Lower leg skin (tissue), 4 donors: ENCODE measurements around the gene DMAC2L. TPM values are rescaled to one million over a fixed set of nuclear protein-coding genes. Genes with fewer than 3 reads are reported as not detected.

Source experiments
- DNase-seq, 2 donors: peaks; one replicate each; pipeline ENCODE4 v3.0.0-alpha.2; 2019; ENCODE audit warnings: low spot score in 2 of 2
- H3K4me3 ChIP-seq: fragments of 200-600 bp; sonication (generic); 2 replicates; pipeline ENCODE4 v1.5.1; 2017; ENCODE audit warnings: mild to moderate bottlenecking, low read depth; ENCODE audit not compliant: poor library complexity, severe bottlenecking
- POLR2A ChIP-seq, 2 donors: fragments of 450-650 bp; IDR thresholded peaks; one replicate each; pipeline ENCODE4 v1.6.1; 2016 to 2017; ENCODE audit warnings: antibody characterized with exemption in 2 of 2, mild to moderate bottlenecking in 1 of 2, moderate library complexity in 1 of 2
- WGBS, 2 donors: methylation state at CpG; one replicate each; pipeline ENCODE4 v1.1.5; 2018; 5-methylcytosine and 5-hydroxymethylcytosine counted together
- intact Hi-C: fragments of 100-400 bp; cut with DNase I; formaldehyde crosslinking; loops from one replicate; pipeline ENCODE4 v1.15.0; 2023; ENCODE audit warnings: low total_unique reads
- total RNA-seq, 4 donors: library from RNA; depleted of rRNA; stranded (reverse); fragments of >200 nt; gene quantifications; one replicate each; pipeline ENCODE4 v1.1.0, GENCODE V29; 2016
- TF ChIP-seq, protein P1 (sequence below), 3 donors: fragments of 450-650 bp; IDR thresholded peaks; one replicate each; pipeline ENCODE4 v1.5.1; 2016; ENCODE audit warnings: antibody characterized with exemption in 3 of 3, mild to moderate bottlenecking in 3 of 3, moderate library complexity in 2 of 3

Gene DMAC2L
- total RNA-seq, 4 donors from 2014 or later = 8.9 to 24.6 (median 15.3) TPM

GRCh38 chr14:50343434-50343833 lies 31.3 kb downstream of the DMAC2L start:
- WGBS, 2 donors = 49 to 51% methylated on average over 1 of the region's 1 CpG
- intact Hi-C loops = loop anchor here (10.0 kb wide), 1 partner anchor 181 kb away; no protein-coding TSS in a partner anchor
- no peak for DNase-seq
- H3K4me3 ChIP-seq = no peak overlapping the region
- TF ChIP-seq POLR2A (IDR thresholded peaks at IDR 0.05) = no peak
- TF ChIP-seq, protein P1, sequence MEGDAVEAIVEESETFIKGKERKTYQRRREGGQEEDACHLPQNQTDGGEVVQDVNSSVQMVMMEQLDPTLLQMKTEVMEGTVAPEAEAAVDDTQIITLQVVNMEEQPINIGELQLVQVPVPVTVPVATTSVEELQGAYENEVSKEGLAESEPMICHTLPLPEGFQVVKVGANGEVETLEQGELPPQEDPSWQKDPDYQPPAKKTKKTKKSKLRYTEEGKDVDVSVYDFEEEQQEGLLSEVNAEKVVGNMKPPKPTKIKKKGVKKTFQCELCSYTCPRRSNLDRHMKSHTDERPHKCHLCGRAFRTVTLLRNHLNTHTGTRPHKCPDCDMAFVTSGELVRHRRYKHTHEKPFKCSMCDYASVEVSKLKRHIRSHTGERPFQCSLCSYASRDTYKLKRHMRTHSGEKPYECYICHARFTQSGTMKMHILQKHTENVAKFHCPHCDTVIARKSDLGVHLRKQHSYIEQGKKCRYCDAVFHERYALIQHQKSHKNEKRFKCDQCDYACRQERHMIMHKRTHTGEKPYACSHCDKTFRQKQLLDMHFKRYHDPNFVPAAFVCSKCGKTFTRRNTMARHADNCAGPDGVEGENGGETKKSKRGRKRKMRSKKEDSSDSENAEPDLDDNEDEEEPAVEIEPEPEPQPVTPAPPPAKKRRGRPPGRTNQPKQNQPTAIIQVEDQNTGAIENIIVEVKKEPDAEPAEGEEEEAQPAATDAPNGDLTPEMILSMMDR (IDR thresholded peaks at IDR 0.05) = no peak

DNA sequence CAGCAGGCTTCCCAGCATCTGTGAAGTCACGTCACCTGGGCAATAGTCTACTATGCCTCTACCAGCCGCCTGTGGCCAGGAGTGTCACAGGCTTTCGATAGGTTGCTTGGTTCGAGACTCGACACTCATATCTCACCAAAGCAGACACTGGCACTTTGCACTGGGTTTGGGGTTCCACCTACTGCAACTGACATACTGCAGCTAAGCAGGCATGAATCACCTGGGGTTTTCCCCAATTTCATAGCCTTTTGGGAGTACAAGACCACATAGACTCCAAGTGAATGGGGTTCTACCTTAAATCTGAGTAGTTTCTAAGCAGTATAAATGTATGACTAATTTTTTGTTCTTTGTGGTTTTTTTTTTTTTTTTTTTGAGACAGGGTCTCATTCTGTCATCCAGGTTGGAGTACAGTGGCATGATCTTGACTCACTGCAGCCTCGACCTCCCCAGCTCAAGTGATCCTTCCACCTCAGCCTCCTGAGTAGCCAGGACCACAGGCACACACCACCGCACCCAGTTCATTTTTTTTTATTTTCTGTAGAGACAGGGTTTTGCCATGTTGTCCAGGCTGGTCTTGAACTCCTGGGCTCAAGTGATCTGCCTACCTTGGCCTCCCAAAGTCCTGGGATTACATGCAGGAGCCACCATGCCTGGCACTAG lies 32.1 kb downstream of the DMAC2L start:
- intact Hi-C loops = loop anchor here (10.0 kb wide), 1 partner anchor 181 kb away; no protein-coding TSS in a partner anchor
- no peak overlapping the region for H3K4me3 ChIP-seq
- WGBS, 2 donors = 67 to 76% methylated on average over 7 of the region's 7 CpGs
- no peak for TF ChIP-seq POLR2A (IDR thresholded peaks at IDR 0.05)
- TF ChIP-seq, protein P1 (IDR thresholded peaks at IDR 0.05) = no peak
- DNase-seq = no peak

GRCh38 chr14:50344876-50345563 lies 32.9 kb downstream of the DMAC2L start:
- intact Hi-C loops = loop anchor here (10.0 kb wide), 1 partner anchor 180 kb away; no protein-coding TSS in a partner anchor
- no peak for TF ChIP-seq POLR2A (IDR thresholded peaks at IDR 0.05)
- TF ChIP-seq, protein P1 (IDR thresholded peaks at IDR 0.05) = no peak
- WGBS, 2 donors = 38 to 54% methylated on average over 4 of the region's 4 CpGs
- DNase-seq = no peak
- H3K4me3 ChIP-seq = no peak overlapping the region

- no peak for DNase-seq
- no peak for TF ChIP-seq POLR2A (IDR thresholded peaks at IDR 0.05)
- TF ChIP-seq, protein P1 (IDR thresholded peaks at IDR 0.05) = no peak
- 65 to 70% methylated on average over 6 of the region's 6 CpGs for WGBS, 2 donors
- no peak overlapping the region for H3K4me3 ChIP-seq
- intact Hi-C loops = loop anchor here (10.0 kb wide), 1 partner anchor 179 kb away; no protein-coding TSS in a partner anchor
Observed at GRCh38 chr14:50345846-50346422, 33.8 kb downstream of the DMAC2L start.

DNA sequence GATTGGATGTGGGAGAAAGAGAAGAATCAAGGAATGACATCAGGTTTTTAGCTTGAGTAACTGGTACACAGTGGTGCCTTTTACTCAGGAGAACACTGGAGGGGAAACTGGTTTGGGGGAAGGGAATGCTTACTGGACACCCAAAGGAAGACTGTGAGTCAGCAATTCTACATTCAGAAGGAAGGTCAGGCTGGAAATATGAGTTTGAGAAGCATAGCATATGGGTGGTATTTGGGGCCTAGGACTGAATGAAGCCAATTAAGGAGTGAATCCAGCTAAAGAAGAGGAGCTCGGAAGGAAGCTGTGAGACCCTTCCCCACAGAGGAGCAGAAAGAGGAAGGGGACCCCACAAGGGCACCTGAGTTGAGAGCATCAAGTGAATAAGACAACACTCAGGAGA lies 35.4 kb downstream of the DMAC2L start:
- TF ChIP-seq POLR2A (IDR thresholded peaks at IDR 0.05) = no peak
- WGBS, 2 donors = 0% methylated on average over 1 of the region's 1 CpG
- intact Hi-C loops = loop anchor here (10.0 kb wide), 1 partner anchor 177 kb away; no protein-coding TSS in a partner anchor
- DNase-seq = no peak
- no peak overlapping the region for H3K4me3 ChIP-seq

DNA sequence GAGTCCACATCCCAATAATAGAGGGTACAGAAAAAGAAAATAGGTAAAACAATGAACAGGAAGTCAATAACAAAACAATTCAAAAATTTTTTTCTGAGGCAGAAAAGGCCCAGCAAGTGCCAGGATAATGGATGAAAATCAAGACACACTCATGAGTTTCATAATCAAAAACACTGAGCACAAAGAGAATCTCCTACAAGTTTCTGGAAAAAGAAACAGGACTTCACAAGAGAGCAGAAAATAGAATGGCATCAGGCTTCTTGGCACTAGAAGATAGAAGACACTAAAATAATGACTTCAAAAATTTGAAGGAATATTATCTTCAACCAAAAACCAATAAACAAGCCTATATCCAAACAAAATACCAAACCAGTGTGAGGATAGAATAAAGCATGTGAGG lies 36.8 kb downstream of the DMAC2L start:
- no peak for DNase-seq
- no peak for TF ChIP-seq POLR2A (IDR thresholded peaks at IDR 0.05)
- TF ChIP-seq, protein P1 (IDR thresholded peaks at IDR 0.05) = no peak
- no peak overlapping the region for H3K4me3 ChIP-seq
- intact Hi-C loops = loop anchor here (10.0 kb wide), 1 partner anchor 176 kb away; no protein-coding TSS in a partner anchor
